Activated CD8-positive, alpha-beta memory T cell treated with anti-CD3 and anti-CD28 coated beads, Interleukin-2, amount 50 U/mL, for 4 hours (primary cell): ENCODE results near the gene CCDC27.

Experiments used
- DNase-seq: peaks from one replicate; pipeline ENCODE4 v3.0.0-alpha.2; 2020

Gene CCDC27

DNA sequence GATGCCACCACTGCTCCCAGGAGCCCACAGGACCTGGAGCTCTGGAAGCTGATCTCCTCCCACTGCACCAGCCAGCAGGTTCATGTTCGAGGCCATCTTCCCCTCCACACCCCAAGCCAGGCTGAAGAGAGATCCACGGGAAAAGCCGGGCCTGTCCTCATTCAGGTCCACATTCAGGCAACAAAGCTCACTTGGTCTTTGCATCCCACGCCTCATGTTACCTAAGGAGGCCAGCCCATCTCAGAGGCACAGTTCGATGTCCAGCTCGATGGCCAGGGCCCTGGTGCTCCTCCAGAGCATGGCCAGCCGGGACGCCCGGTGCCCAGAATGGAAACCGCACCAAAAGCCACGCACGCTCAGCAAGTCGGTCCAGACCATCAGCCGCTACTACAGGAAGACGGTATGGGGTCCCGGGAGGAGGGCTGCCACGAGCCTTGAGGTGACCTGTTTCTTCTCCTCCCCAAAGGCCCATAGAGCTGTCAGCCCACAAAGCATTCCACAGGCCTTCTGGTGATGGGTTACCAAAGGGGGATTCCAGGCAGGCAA is at the start of gene CCDC27:
Gene CCDC27 (plus strand): TSS at position 51 of the 546 bp plus-strand sequence. CDS start 32 bp downstream, at position 83.
- DNase-seq = no peak

DNA sequence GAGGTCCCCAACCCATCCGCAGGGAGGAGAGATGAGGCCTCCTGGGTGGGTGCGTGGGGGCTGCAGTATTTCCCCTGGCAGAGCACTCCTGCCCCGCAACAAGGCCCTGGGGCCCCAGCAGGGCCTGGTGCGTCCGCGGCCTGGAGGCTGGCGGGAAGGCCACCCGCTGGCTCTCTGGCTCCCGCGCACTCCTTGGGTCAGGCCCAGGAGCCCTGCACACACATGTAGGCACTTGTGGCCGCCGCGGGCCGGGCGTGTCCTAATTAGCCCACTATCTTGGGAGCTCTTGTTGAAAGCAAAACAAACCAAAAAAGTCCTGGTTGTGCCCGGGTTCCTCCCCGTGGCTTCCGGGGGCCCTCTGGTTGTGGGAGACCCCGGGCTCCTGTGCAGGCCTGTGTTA is 49.7 kb upstream of the CCDC27 start:
- no peak for DNase-seq

DNA sequence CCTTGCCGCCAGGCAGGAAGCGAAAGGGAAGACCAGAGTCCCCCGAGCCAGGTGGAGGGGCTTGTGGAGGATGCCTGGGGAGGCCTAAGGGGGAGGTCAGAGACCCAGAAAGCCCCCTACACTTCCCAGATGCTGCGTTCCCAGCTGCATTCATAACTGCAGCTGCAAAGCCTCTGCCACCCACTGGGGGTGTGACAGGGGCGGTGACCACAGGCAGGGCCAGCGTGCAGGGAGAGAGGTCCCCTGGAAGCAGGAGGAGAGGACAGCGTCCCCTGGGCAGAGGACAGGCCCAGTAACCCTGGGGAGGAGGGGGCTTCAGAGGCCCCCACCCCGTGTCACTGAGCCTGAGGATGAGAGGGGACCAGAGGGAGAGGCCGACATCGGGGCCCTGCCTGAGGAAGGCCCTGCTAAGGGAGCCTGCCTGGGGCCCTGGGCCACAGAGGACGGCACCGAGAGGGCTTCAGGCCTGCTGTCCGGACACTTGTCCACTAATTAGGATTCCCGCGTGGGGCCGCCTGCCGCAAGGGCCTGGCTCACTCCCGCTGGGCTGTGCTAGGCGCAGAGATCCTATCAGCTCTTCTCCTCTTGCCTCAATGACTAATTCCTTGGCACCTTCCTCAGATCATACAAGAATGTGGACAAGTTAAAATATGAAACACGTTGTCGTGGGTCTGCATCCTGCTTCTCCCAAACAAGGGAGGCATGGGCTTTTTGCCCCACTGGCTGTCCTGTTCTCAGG is 49.1 kb upstream of the CCDC27 start:
- DNase-seq = no peak

DNA sequence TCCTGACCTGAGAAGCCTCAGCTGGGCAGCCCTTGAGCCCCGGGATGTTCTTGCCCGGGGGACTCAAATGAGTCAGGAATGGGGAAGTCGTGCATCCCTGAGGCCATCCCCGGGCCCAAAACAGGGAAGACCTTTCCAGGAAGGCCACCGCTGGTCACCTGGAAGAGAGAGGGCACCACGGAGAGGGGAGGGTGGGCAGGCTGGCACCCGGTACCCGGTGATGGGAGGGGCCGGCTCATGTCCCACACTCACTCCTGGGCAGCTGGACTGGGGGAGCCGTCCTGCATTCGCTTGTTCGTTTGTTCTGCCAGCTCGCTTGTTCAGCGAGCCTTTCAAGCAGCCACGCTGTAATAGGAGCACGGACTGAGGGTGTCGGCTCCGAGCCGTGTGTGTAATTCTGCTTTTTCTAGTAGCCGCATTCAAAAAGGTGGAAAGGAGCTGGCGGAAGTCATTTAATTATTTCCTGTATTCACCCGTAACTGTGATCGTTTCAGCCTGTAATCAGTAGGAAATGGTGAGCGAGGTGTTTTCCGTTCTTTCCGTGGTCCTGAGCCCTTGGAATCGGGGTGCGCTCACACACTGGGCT is 48.4 kb upstream of the CCDC27 start:
- DNase-seq = no peak

DNA sequence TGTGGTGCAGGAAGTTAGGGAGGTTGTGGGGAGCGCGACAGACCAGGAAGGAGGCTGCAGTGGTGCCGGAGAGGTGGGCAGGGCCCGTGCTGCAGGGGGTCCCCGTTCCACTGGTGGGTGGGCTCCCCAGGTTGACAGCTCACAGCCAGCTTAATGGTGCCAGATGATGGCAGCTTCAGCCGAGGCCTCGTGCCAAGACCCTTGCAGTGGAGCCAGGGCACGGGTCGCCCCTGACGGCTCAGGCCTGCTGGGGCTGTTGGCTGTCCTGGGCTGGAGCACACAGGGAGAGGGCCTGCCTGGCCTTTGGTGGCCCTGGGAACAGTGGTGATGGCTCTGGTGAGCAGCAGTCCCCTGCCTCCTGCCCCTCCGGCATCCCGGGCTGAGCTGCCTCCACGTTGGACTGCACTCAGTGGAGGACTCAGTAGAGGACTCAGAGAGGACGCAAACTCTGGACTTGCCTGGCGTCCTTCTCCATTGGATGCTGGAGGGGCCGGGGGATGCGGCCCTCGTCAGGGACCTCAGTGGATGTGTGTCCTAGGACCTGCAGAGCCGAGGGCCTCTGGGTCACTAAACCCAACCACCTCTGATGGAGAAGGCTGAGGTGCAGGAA is 46.8 kb upstream of the CCDC27 start:
- DNase-seq = no peak

DNA sequence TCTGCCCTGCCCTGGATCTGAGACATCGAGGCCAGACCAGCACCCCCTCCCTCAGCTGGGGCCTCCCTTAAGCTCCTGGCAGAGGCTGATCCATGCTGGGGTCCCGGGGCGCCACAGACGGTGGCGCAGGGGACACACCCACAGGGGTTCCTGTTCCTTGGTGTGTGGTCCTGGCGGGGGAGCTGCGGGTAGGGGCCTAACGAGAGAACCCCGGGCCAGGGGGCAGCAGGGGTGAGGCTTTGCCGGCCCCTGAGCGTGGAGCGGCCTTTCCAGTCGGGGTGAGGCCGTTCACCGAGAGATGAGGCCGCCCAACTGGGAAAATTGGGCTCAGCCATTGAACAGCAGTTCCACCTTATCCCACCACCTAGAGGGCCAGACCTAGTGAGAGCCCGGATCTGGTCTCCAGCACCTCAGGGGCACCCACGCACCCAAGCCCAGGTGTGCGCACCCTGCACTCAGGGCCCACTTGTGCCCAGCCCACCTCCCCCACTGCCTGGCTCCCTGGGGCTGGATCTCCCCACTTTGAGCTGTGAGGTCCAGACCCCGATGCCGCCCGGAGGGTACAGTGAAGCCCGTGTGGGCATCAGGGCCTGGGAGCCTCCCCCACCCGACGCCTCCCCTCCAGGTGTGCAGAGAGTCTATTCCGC is 45.5 kb upstream of the CCDC27 start:
- no peak for DNase-seq

DNA sequence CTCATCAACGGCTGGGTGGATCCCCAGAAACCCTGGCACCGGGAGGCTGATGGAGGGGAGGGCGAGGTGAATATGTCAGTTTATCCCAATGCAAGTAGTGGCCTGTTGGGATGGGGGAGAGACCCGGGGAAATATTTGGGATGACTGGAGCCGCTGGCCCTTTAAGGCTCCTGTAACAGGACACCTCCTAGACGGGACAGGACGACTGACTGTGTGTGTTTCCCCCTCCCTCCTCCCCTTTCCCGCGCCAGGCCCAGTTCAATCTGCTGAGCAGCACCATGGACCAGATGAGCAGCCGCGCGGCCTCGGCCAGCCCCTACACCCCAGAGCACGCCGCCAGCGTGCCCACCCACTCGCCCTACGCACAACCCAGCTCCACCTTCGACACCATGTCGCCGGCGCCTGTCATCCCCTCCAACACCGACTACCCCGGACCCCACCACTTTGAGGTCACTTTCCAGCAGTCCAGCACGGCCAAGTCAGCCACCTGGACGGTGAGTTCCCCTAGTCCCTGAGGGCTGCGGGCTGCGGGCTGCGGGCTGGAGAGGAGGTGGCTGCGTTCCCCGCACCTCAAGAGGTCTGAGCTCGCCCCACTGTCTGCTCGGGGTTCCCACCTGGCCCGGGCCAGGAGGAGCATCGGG is 44.8 kb upstream of the CCDC27 start:
- DNase-seq = no peak

DNA sequence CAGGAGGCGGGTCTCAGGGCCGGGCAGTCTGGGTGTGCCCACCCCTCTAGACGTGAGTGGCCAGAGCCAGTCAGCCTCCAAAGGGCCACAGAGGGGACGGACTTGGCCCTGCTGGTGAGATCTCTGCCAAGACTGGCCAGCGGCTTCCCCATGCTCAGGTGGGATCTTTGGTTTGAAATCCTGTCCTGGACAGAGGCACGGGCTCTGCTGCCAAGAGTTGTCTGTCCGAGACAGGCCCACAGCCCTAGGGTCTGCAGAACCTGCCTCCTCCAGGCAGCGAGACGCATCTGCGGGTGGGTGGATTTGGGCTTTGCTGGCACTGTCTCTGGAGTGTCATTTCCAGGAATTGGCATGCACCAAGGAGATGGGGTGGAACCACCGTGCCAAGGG is 44.3 kb upstream of the CCDC27 start:
- no peak for DNase-seq

DNA sequence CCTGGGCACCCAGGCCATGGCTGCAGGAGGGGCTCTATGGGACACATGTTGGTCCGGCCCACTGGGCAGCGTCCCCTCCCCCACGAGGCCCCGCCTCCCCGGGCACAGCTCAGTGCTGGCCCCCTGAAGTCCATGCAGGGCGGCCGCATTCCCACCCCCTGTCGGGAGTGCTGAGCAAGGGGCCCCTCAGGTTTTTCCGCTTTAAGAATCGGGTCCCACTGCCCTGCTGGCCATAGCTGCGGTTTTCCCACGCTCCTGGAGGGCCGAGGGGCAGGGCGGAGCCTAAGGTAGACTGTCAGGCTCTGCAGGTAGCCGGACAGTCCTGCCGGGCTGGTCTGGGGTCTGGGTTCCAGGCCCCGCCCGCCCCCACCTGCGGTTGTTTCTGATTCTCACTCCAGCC is 43.5 kb upstream of the CCDC27 start:
- no peak for DNase-seq

DNA sequence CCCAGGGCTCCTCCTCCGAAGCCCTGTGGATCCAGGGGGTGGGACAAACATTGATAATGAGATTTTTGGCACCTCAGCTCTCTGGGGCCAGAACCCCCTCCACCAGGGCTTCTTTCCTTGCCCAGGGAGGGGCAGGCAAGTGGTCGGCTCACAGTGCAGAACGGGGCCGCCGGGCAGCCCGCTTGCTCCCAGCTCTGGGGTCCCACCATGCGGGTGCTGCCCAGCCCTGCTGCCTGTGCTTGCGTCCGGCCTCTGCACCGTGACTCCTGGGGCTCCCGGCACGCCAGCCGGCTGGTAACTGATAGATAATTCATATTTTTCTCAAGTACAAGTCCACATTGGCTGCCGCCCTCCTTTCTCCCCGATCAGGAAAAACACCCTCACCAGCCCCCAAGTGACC is 42.0 kb upstream of the CCDC27 start:
- DNase-seq = no peak

DNA sequence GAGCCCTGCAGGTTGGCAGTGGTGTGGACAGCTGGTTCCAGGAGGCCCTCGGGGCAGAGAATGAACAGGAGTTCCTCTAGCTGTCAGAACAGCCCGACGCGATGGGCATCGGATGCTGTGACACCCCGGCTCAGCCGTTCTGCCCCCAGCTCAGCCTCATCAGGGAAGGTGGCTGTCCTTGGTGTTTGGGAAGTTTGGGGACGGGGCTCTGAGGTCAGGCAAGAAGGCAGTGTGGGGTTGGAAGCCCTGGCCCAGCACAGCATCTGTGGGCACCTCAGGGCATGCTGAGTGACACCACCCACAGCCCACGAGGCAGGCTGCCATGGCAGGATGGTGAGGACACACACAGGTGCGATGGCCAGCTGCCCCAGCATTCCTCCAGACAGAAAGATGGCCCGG is 40.9 kb upstream of the CCDC27 start:
- no peak for DNase-seq

DNA sequence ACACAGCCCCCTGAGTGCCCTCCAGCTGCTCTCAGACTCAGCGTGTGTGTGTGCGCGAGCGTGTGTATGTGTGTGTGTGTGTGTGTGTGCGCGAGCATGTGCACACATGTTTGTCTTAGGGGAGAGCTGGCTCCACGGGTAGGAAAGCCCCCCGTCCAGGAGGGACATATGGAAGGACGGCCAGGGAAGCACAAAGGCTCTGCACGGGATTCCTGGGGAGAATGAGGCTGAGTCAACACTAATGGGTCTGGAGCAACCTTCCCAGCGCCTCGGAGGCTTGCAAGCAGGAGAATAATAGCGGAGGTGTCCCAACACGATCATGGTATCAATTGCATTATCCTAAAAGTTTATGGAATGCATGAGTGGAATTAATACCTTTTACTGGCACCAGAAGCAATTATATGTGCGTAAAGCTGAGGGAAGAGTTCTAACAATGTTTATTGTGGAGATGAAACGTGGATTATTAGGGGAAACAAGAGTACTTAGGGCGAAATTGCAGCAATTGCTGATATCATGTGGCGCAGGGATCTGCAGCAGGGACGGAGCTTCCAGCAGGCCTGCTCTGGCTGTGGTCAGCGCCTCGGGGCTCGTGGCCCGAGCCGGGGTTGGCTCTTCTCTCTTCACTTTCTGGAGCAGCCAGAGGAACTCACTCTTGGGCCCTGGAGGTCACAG is 40.3 kb upstream of the CCDC27 start:
- DNase-seq = no peak

DNA sequence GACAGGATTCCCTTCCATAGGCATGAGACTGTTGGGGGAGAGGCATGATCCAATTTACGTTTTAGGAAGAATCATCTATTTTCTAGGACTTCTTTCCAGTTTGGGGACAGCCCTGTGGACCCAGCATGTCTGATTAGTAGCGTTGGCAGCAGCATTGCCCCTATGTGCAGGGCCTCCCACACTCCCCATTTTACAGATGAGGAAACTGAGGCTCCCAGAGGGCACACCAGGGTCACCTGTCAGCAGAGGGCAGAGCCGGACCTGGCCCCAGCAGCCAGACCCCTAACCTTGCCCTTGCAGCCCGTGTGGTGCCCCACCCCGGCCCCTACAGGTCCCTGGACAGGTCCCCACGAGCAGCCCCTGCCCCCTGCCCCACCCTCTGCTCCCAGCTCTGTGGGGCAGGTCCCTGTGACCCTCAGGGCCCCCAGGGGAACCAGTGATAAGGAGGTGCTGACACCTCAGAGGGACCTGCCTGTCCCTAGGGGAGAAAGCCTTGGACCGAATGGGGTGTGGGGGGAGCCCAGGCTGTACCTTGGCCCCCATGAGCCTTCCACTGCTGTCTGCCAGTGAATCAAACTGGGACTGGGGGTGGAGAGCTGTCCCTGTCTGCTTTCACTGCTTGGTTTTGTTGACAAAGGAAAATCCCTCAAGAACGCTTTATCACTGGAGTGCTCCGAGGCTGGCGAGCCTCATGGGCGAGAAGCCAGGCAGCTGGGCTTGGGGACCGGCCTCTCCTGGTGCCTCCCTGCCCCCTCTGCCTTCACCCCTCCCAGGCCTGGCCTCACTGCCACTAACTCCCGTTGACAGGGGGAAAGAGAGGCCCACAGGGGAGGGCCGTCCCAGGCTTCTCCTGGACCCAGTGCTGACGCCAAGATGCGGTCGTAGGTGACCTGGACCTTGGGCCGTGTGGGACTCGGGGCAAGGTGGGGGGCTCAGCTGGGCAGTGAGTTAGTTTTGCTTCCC is 39.4 kb upstream of the CCDC27 start:
- no peak for DNase-seq

DNA sequence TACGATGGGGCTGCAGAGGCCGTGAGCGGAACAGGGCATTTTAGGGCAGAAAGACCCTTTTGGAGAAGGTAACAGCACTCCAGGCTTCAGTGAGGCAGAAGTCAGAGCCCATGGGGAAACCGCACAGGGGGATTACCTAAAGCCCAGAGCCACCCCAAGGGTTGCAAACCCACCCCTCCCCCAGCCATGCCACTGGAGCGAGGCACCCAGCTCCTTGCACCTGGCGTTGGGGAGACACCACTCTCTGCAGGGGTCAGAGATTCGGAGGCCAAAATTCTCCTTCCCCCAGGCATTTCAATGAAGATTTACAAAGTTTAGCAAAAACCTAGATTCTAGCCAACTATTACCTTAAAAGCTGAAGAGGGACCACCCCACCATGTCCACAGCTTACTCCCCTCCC is 38.4 kb upstream of the CCDC27 start:
- no peak for DNase-seq

DNA sequence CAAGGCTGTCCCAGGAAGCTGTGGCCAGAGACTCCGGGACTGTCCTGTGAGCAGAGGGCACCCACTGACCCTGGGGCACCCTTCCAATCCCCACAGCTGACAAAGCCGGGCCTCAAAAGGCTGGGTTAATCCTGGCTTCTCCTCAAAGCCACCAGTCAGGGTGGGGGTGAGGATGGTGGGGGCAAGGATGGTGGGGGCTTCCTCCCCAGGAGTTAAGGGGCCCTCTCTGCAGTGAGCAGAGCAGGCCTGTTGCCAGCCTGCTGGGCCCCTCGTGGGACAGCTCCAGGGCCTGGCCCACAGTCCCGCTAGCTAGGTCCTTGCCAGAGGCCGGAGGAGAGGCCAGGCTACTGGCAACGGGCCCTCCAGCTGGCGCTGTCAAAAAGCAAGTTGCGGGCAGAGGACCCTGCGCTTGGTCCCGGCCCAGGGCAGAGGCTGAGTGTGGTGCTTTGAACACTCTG is 37.9 kb upstream of the CCDC27 start:
- DNase-seq = no peak

DNA sequence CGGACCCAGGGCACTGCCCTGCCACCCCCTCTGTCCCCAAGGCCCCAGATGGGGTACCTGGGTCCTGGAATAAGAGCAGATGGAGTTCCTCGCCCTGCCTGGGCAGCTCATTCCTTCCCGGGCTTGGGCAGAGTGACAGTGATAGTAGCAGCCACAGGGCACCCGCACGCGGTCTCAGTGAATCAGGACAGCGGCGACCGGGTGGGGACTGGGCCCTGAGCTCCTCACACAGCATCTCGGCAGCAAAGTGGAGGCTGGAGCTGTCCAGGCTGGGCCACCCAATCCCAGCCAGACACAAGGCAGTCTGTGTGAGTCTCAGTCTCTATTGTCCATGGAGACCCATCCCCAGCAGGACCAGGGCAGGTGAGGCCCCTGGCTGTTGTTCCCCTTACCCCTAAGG is 37.4 kb upstream of the CCDC27 start:
- DNase-seq = no peak

DNA sequence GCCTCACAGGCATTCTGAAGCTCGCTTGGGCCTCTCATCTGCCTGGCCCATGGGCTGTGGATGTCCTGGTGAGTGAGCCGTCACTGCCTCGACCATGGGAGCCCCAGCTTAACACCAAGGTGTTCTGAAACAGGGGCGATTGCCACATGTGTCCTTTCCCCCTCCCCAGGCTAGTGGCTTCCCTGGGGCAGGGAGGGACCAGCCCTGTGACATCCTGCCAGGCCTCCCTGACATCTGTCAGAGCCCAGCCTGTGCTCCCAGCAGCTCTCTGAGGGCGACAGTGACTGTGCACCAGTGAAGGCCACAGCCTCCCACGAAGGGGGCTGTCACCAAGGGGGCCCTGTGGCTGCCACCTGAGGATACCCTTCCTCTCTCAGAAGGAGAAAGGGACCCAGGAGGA is 35.9 kb upstream of the CCDC27 start:
- DNase-seq = no peak

DNA sequence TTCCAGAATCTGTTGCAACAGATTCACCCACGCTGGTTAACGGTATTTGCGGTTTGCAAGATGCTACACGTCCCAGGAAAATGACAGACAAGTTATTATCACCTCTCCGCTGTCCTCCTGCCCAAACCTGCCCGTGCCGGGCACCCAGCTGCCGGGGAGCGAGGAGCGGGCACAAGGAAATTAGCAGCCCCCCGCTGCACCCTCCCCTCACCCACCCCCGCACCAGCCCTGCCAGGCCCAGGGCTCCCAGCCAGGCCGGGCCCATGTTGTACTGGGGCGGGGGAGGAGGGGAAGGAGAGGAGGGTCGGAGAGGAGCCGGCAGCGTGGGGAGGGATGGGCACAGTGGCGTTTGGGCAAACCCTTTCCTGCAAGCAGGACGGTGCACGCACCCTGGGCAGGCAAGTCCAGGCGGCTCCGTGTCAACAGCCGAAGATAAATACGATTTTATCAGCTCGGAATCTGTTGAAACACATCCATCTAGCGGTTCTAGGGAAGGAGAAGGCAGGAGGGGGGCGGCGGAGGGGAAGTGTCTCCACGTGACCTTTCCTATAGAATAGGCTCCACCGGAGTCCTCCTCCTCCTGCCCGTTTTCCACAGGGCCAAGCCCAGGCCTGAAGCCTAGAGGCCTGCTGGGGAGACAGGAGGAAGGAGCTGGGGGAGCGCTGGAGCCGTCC is 35.1 kb upstream of the CCDC27 start:
- no peak for DNase-seq

DNA sequence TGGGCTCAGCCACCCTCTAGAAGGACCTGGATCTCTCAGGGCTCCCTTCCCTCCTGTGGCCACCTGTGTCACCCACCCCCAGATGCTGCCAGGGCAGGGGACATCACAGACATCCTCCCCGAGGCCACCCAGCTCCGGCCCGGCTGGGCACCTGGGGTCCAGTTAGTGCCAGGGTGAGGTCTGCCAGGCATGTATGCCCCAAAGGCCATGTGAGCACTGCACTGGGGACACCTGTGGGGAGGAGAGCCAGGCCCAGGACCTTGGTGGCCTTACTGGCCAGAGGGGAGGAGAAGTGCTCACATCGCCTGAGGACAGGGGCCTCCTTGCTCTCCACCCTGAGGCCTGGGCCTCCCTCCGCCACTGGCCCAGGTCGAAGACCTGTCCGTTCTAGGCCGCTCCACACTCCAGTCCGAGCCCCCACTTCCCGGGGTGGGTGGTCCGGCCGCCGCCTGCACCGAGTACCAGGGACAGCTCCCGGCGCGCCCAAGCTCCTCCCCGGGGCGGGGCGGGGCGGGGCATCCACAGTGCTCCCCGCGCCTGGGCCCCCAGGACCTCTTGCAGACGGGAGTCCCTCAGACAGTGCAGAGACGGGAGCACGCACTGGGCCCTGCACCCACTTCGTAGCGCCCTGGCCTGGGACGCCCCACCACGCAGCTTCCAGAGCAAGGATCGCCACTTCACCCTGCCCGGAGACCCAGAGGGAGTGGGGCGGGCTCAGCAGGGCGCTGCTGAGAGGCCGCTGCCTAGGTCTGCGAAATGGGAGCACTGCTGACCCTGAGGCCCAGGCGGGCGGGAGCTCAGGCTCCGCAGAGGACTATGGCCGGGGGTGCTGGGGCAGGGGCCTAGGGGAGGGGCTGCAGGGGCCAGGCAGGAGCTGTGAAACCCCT is 34.3 kb upstream of the CCDC27 start:
- no peak for DNase-seq

DNA sequence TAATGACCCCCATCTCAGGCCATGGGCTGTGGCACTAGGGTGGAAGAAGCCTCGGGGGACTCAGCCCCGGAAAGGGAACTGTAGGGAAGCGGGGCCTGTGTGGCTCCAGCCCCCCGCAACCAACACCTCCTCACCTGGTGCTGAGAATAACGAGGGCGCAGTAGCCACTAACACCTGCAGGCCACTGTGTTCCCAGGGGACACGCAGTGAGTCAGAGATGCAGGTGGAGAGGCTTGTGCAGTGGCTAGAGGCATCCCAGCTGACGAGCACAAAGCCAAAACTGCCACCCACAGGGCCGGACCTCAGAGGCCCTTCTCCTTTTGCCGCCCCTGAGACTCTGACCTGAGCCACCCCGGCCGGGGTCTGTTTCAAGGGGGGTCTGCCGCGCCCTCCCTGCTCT is 33.5 kb upstream of the CCDC27 start:
- no peak for DNase-seq
